ENCODE measurements around the gene GNAO1.

GRCh38 chr16:56233795-56234566 is 42.7 kb downstream of the GNAO1 start:
- TF ChIP-seq CTCF (IDR thresholded peaks at IDR 0.05) (no peak), POLR2A (IDR thresholded peaks at IDR 0.05) (no peak), POLR2AphosphoS5 (IDR thresholded peaks at IDR 0.05) (no peak)
